Calu3 (cell line): ENCODE results near the gene PHPT1. TPM values are rescaled to one million over a fixed set of nuclear protein-coding genes. Genes with fewer than 3 reads are reported as not detected.
A peak's percentile ranks its signal among the peaks of the same experiment; 100 is the strongest.

Experiments
- BruUV-seq: library from RNA; stranded (reverse); fragments of 400-500 nt; replicated peaks from 2 replicates; lab custom pipeline; 2021; lab: Mats Ljungman, UMichigan
- CTCF ChIA-PET: fragments of 300-600 bp; sonication (Branson Sonifier 250); formaldehyde crosslinking; loops from one replicate; lab custom pipeline; 2022; ENCODE audit warnings: antibody characterized with exemption; lab: Charles Lee
- DNase-seq: peaks from one replicate; pipeline ENCODE4 v3.0.0; 2022
- H3K27ac Mint-ChIP-seq: one replicate; pipeline ENCODE4 v1.8.0; 2022; ENCODE audit warnings: mixed read lengths; ENCODE audit not compliant: unreplicated experiment
- H3K27me3 Mint-ChIP-seq: one replicate; pipeline ENCODE4 v1.8.0; 2022; ENCODE audit warnings: mixed read lengths; ENCODE audit not compliant: unreplicated experiment
- H3K36me3 Mint-ChIP-seq: one replicate; pipeline ENCODE4 v1.8.0; 2022; ENCODE audit warnings: mild to moderate bottlenecking, moderate library complexity, mixed read lengths; ENCODE audit not compliant: insufficient read depth, unreplicated experiment
- H3K4me1 Mint-ChIP-seq: one replicate; pipeline ENCODE4 v1.8.0; 2022; ENCODE audit warnings: mild to moderate bottlenecking, low read depth, mixed read lengths; ENCODE audit not compliant: unreplicated experiment
- H3K4me3 Mint-ChIP-seq: one replicate; pipeline ENCODE4 v1.8.0; 2022; ENCODE audit warnings: mild to moderate bottlenecking, low read depth, moderate library complexity, mixed read lengths; ENCODE audit not compliant: unreplicated experiment
- H3K9me3 Mint-ChIP-seq: one replicate; pipeline ENCODE4 v1.8.0; 2022; ENCODE audit warnings: low read depth, mixed read lengths; ENCODE audit not compliant: unreplicated experiment
- CTCF ChIP-seq: fragments of 200-600 bp; IDR thresholded peaks from one replicate; pipeline ENCODE4 v1.8.0; 2022; ENCODE audit warnings: antibody characterized with exemption; ENCODE audit not compliant: unreplicated experiment
- intact Hi-C: fragments of 100-400 bp; cut with micrococcal nuclease; formaldehyde crosslinking; loops from one replicate; pipeline ENCODE4 v1.10.0; 2022; ENCODE audit not compliant: unreplicated experiment
- total RNA-seq: library from RNA; stranded (reverse); gene quantifications from 2 replicates; pipeline ENCODE4 v1.2.3, GENCODE V29; 2022

The PHPT1 gene
- total RNA-seq, 1 experiment from 2014 or later: 48.7 TPM

GRCh38 chr9:136849960-136850865, 1.0 kb downstream of the PHPT1 start:
- H3K27ac Mint-ChIP-seq: peak overlapping the region; percentile 98
- H3K9me3 Mint-ChIP-seq: no peaks in the 10 kb centered on the region
- no peak for DNase-seq
- H3K36me3 Mint-ChIP-seq: peaks cover 65% of the 10 kb centered on the region
- no peaks in the 10 kb centered on the region for H3K27me3 Mint-ChIP-seq
- intact Hi-C loops: no loop called here
- H3K4me1 Mint-ChIP-seq: peaks cover 5% of the 10 kb centered on the region
- CTCF ChIA-PET: no interaction called here
- BruUV-seq: TSS peak; percentile 83
- no peak for TF ChIP-seq CTCF
- H3K4me3 Mint-ChIP-seq: peak overlapping the region; percentile 96

GRCh38 chr9:136850866-136851775, 1.9 kb downstream of the PHPT1 start:
- Mint-ChIP-seq H3K9me3 (no peaks in the 10 kb centered on the region), H3K36me3 (peaks cover 64% of the 10 kb centered on the region), H3K4me3 (no peak overlapping the region), H3K27ac (peak overlapping the region; percentile 98), H3K4me1 (peaks cover 5% of the 10 kb centered on the region), H3K27me3 (no peaks in the 10 kb centered on the region)
- no TSS peak for BruUV-seq
- no peak for TF ChIP-seq CTCF
- CTCF ChIA-PET: no interaction called here
- intact Hi-C loops: no loop called here
- no peak for DNase-seq

- Mint-ChIP-seq H3K27me3 (no peaks in the 10 kb centered on the region), H3K27ac (no peak within 1 kb of the TSS), H3K9me3 (no peaks in the 10 kb centered on the region), H3K36me3 (peaks cover 55% of the 10 kb centered on the region), H3K4me3 (no peak within 1 kb of the TSS), H3K4me1 (peaks cover 5% of the 10 kb centered on the region)
- DNase-seq: no peak
- TF ChIP-seq CTCF: no peak
- BruUV-seq: no TSS peak
- intact Hi-C loops: no loop called here
- CTCF ChIA-PET: no interaction called here
Observed at GRCh38 chr9:136851941-136852663, 2.9 kb downstream of the PHPT1 start, which contains the start of gene MAMDC4. TSS of gene MAMDC4 (plus strand) at chr9:136852346. CDS start at chr9:136852417, 71 bp downstream.
